Activated CD4-positive, alpha-beta memory T cell treated with anti-CD3 and anti-CD28 coated beads for 36 hours (primary cell): ENCODE data around the gene SWT1. TPM values are rescaled to one million over a fixed set of nuclear protein-coding genes. Genes with fewer than 3 reads are reported as not detected.

Experiments
- CTCF ChIA-PET: fragments of 350-600 bp; sonication (Branson Sonifier 250); formaldehyde crosslinking; loops from one replicate; lab custom pipeline; 2021; ENCODE audit warnings: antibody characterized with exemption, inconsistent platforms; lab: Charles Lee
- POLR2A ChIA-PET: fragments of 350-600 bp; sonication (Branson Sonifier 250); formaldehyde crosslinking; loops from one replicate; lab custom pipeline; 2021; ENCODE audit warnings: antibody characterized with exemption; lab: Charles Lee
- DNase-seq: peaks from one replicate; pipeline ENCODE4 v3.0.0-alpha.2; 2020
- H3K27ac Mint-ChIP-seq: one replicate; pipeline ENCODE4 v1.8.0; 2021; ENCODE audit warnings: mixed read lengths
- H3K27me3 Mint-ChIP-seq: one replicate; pipeline ENCODE4 v1.8.0; 2021; ENCODE audit warnings: mixed read lengths
- H3K36me3 Mint-ChIP-seq: one replicate; pipeline ENCODE4 v1.8.0; 2021; ENCODE audit warnings: mixed read lengths
- H3K4me1 Mint-ChIP-seq: one replicate; pipeline ENCODE4 v1.8.0; 2021; ENCODE audit warnings: low read depth, mixed read lengths
- H3K4me3 Mint-ChIP-seq: one replicate; pipeline ENCODE4 v1.8.0; 2021; ENCODE audit warnings: mild to moderate bottlenecking, mixed read lengths
- H3K9me3 Mint-ChIP-seq: one replicate; pipeline ENCODE4 v1.8.0; 2021; ENCODE audit warnings: mixed read lengths
- intact Hi-C: fragments of 100-400 bp; cut with micrococcal nuclease; formaldehyde crosslinking; loops from one replicate; pipeline ENCODE4 v1.15.1; 2023
- total RNA-seq, 2 experiments: library from RNA; stranded (reverse); gene quantifications; one replicate each; pipeline ENCODE4 v1.2.3, GENCODE V29; 2021

The SWT1 gene
- total RNA-seq, 2 experiments from 2014 or later = 2.3 to 3.0 TPM

DNA sequence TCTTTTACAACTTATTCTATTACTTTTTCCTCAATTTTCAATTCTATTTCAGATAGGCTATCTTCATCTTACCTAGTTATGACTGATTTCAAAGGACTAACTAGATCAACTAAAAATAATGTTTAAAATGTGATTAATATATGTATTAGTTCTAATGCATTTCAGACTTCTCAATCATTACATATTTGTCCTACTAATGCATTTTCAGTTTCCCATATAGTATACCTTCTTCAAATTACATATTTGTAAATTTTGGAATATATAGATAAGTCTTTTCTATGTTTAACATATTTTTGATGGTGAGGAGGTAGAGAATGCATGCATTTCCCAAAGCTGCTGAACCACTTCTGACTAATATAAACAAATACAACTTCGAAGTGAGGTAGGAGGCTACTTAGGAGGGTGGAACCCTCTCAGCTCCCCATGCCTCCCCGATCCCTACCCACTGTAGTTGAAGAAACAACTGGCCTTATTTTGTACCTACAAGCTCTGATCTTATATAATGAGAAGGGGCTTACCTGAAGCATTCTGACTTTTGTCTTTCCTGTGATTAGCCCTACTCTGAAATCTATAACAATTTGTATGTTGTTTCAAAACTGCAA lies 2.0 kb upstream of the SWT1 start:
- CTCF ChIA-PET = interaction anchor here (1.0 kb wide), 1 partner anchor 526 kb away, joined by 4 read pairs; no protein-coding TSS in a partner anchor
- Mint-ChIP-seq H3K27ac (peak overlapping the region; percentile 90), H3K4me3 (peak overlapping the region; percentile 86), H3K36me3 (peaks cover 4% of the 10 kb centered on the region), H3K4me1 (peaks cover 48% of the 10 kb centered on the region), H3K27me3 (no peaks in the 10 kb centered on the region), H3K9me3 (no peaks in the 10 kb centered on the region)
- no peak for DNase-seq
- POLR2A ChIA-PET = interaction anchor here (1.4 kb wide), 1 partner anchor 162 kb away, joined by 4 read pairs; the partner anchor contains the start of gene IVNS1ABP
- intact Hi-C loops = loop anchor here (5.0 to 10.0 kb wide), 4 partner anchors 273 to 1520 kb away; partner anchors contain the start of genes ARPC5 and TSEN15

DNA sequence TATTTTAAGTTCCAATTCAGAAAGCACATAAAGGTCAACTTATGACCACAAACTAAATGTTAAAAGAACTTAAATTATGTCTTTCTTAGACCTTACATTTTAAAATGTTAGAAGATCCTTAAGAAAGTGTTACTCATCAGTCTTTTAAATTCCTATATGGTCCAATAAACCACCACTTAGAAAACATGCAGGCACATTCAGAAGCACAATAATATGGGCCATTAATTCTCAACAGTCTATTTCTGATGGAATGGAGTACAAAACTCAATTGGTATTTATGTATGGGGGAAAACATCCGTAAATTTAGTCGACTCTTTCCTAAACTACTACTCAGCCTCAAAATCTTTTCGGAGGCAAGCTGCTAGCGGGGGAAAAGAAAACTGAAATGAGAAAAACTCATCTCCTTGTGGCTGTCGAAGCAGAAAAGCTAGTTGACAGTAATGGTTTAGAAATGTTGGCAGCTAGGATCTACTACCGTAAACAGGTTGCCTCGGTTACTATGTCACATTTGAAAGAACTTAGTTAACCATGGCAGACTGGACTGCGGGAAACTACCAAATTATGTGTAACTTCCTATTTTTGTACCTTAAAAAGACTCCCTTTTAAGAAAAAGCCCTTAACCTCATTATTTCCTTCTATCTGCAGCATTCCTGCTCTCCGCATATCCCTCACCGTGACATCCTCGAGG lies 1.2 kb upstream of the SWT1 start:
- no peaks in the 10 kb centered on the region for H3K27me3 Mint-ChIP-seq
- peak overlapping the region; percentile 86 for H3K4me3 Mint-ChIP-seq
- intact Hi-C loops = loop anchor here (2.0 to 10.0 kb wide), 6 partner anchors 273 to 1521 kb away; partner anchors contain the start of genes ARPC5 and TSEN15
- DNase-seq = no peak
- H3K9me3 Mint-ChIP-seq = no peaks in the 10 kb centered on the region
- H3K4me1 Mint-ChIP-seq = peaks cover 51% of the 10 kb centered on the region
- peaks cover 4% of the 10 kb centered on the region for H3K36me3 Mint-ChIP-seq
- peak overlapping the region; percentile 90 for H3K27ac Mint-ChIP-seq
- POLR2A ChIA-PET = interaction anchor here (0.6 to 1.5 kb wide), 4 partner anchors 90 to 402 kb away, joined by 3 to 9 read pairs (median 4); partner anchors contain the start of genes IVNS1ABP and RNF2
- CTCF ChIA-PET = interaction anchor here (0.7 to 1.6 kb wide), 4 partner anchors 14 to 525 kb away, joined by 3 to 5 read pairs (median 4); partner anchors contain the start of gene RNF2

DNA sequence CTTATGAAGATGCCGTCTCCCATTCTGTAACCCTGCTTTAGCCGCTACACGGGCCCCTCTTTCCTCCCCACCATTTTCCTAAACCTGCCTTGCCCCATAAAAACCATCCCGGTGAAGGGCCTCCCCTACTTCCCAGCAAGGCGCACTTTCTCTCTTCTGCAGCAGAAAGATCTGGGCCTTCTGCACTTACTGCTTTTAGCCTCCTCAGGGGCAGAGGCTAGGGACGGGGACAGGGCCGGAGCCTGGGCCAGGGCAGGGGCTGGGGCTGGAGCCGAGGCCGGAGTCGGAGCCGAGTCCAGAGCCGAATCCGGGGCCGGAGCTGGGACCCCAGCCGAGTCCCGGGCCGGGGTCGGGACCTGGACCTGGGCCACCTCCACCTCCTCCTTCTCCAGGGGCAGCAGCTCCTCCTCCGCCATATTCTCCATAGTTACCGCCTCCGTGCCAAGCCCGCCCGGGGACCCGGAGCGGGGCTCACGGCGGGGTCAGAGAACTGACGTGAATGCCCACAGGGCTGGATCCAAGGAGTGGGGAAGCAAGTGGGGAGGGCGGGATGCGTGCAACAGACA lies 596 bp upstream of the SWT1 start:
- Mint-ChIP-seq H3K4me1 (peaks cover 53% of the 10 kb centered on the region), H3K9me3 (no peaks in the 10 kb centered on the region), H3K27ac (peak overlapping the region; percentile 90), H3K27me3 (no peaks in the 10 kb centered on the region), H3K36me3 (peaks cover 1% of the 10 kb centered on the region), H3K4me3 (peak overlapping the region; percentile 86)
- intact Hi-C loops = loop anchor here (2.0 to 10.0 kb wide), 6 partner anchors 274 to 1522 kb away; partner anchors contain the start of genes ARPC5 and TSEN15
- CTCF ChIA-PET = interaction anchor here (0.6 to 1.6 kb wide), 4 partner anchors 13 to 524 kb away, joined by 3 to 5 read pairs (median 4); partner anchors contain the start of gene RNF2
- POLR2A ChIA-PET = interaction anchor here (1.0 to 1.5 kb wide), 3 partner anchors 111 to 403 kb away, joined by 3 to 9 read pairs (median 4); partner anchors contain the start of genes IVNS1ABP and RNF2
- DNase-seq = no peak

DNA sequence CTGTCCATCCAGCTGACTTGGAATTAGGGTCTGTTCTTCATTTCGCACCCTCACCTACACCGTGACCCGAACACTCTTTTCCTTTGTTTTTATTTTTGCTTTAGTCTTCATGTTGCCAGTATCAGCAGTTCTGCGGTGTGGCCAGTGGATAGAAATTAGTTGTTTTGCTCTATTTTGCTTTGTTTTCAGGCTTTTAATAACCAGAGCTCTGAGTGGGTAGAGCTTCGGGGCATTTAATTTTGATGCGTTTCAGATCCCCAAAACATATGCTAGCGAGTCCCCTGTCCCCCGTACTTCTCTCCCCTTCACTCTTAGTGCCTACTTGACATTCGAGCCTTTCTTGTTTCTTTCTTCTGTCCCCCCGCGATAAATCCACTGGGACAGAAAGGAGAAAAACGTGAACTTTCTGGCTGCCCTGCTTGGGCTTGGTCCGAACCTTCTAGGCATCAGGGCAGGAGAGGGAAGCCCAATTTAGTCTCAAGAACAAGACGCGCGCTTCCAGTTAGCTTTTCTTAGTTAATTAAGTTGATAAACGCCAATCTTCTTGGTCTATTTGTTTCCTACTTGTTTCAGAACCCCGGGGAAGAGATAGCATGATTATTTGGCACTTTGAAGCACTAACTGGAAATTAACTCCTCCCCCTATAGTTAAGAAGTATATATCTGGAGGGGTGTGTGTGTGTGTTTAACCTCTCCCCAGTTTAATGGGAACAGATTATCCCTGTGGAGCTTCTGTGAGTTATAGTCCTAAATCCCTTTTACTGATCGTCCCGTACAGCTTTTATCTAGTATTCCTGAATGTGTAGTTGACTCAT lies 839 bp downstream of the SWT1 start:
- POLR2A ChIA-PET = interaction anchor here (0.7 to 1.2 kb wide), 3 partner anchors 112 to 402 kb away, joined by 3 to 4 read pairs (median 3); partner anchors contain the start of genes EDEM3, IVNS1ABP and RNF2

DNA sequence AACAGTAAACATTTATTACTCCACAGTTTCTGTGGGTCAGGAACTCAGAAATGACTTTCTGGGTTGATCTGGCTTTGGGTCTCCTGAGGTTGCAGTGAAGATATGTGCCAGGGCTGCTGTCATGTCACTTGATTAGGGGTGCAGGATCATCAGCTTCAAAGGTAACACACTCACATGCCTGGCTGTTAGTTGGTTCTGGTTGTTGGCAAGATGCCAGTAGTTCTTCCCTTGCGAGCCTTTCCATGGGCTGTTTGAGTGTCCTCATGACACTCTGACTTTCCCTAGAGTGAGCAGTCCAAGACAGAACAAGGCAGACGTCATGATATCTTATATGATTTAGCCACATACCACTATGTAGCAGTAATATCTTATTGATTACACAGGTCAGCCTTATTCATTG lies 1.8 kb downstream of the SWT1 start:
- Mint-ChIP-seq H3K4me3 (no peak overlapping the region), H3K4me1 (peaks cover 39% of the 10 kb centered on the region), H3K9me3 (no peaks in the 10 kb centered on the region), H3K27me3 (no peaks in the 10 kb centered on the region), H3K27ac (no peak overlapping the region), H3K36me3 (no peaks in the 10 kb centered on the region)
- ChIA-PET POLR2A (interaction anchor here (1.0 kb wide), 1 partner anchor 403 kb away, joined by 4 read pairs; the partner anchor contains the start of gene EDEM3), CTCF (interaction anchor here (0.7 to 3.8 kb wide), 2 partner anchors 10 to 169 kb away, joined by 3 to 36 read pairs; no protein-coding TSS in a partner anchor)
- intact Hi-C loops = loop anchor here (5.0 to 10.0 kb wide), 4 partner anchors 276 to 1524 kb away; partner anchors contain the start of genes ARPC5 and TSEN15
- no peak for DNase-seq

More for the DNA sequence above, 839 bp downstream of the SWT1 start:
- H3K4me1 Mint-ChIP-seq = peaks cover 46% of the 10 kb centered on the region
- peak overlapping the region; percentile 90 for H3K27ac Mint-ChIP-seq
- H3K27me3 Mint-ChIP-seq = no peaks in the 10 kb centered on the region
- no peak for DNase-seq
- intact Hi-C loops = loop anchor here (1.0 to 10.0 kb wide), 14 partner anchors 12 to 1687 kb away; partner anchors contain the start of genes ARPC5, IVNS1ABP, ODR4 and RNF2
- H3K9me3 Mint-ChIP-seq = no peaks in the 10 kb centered on the region
- peak overlapping the region; percentile 86 for H3K4me3 Mint-ChIP-seq
- H3K36me3 Mint-ChIP-seq = no peaks in the 10 kb centered on the region
- CTCF ChIA-PET = interaction anchor here (0.7 to 3.8 kb wide), 2 partner anchors 11 to 170 kb away, joined by 3 to 36 read pairs; no protein-coding TSS in a partner anchor

DNA sequence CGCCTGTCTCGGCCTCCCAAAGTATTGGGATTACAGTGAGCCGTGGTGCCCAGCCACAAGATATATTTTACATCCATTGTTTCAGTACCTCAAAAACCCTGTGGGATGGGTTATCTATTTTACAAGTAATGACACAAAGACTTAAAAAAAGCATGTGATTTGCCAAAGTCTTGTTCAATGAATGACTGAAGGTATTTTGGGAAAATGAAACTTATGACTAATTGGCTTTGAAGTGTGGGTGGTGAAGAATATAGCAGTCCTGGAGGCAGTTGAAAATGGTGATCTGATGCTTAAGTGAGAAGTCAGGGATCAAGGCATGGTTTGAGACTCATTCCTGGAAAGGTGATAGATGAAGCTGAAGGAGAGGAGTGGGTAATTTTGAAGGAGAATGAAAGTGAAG lies 3.0 kb downstream of the SWT1 start:
- no peak overlapping the region for H3K27ac Mint-ChIP-seq
- intact Hi-C loops = loop anchor here (5.0 to 10.0 kb wide), 4 partner anchors 278 to 1525 kb away; partner anchors contain the start of genes ARPC5 and TSEN15
- H3K36me3 Mint-ChIP-seq = no peaks in the 10 kb centered on the region
- H3K4me1 Mint-ChIP-seq = peaks cover 31% of the 10 kb centered on the region
- no peaks in the 10 kb centered on the region for H3K9me3 Mint-ChIP-seq
- ChIA-PET POLR2A (no interaction called here), CTCF (interaction anchor here (3.8 kb wide), 1 partner anchor 9 kb away, joined by 36 read pairs; no protein-coding TSS in a partner anchor)
- H3K4me3 Mint-ChIP-seq = no peak overlapping the region
- DNase-seq = no peak
- H3K27me3 Mint-ChIP-seq = no peaks in the 10 kb centered on the region

DNA sequence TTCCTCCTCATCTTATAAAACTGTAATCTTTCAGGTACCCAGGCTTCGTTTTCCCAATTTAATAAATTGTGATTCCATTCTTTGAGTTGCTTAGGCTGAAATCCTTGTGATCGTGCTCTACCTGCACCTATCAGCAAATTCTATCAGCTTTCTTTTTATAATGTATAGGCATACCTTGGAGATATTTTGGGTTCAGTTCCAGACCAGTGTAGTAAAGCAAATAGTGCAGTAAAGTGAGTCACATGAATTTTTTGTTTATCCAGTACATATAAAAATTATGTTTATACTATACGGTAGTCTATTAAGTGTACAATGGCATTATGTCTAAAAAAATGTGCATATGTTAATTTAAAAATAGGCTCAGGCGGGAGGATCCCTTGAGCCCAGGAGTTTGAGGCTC lies 5.5 kb downstream of the SWT1 start:
- ChIA-PET POLR2A (no interaction called here), CTCF (interaction anchor here (0.9 kb wide), 1 partner anchor 22 kb away, joined by 3 read pairs; no protein-coding TSS in a partner anchor)
- H3K9me3 Mint-ChIP-seq = no peaks in the 10 kb centered on the region
- peaks cover 2% of the 10 kb centered on the region for H3K36me3 Mint-ChIP-seq
- H3K4me3 Mint-ChIP-seq = no peak overlapping the region
- H3K27ac Mint-ChIP-seq = no peak overlapping the region
- H3K27me3 Mint-ChIP-seq = no peaks in the 10 kb centered on the region
- H3K4me1 Mint-ChIP-seq = peaks cover 23% of the 10 kb centered on the region
- no peak for DNase-seq
- intact Hi-C loops = no loop called here

DNA sequence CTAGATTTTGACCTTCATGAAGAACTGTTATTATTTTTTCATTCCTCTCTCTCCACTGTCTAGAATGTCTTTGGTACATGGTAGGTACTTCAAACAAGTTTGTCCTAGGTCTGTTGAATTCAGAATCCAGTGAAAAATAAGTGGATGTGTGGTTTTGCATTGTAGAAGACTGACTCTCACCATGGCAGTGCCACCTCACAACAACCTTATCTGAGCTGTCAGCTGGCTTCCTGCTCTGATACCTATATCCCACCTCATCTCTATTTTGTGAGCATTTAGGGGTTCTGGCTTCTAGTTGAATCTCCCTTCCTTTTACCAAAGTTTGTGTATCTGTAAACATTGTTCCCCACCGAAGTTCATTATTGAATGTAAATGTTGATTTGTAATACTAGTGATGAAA lies 9.1 kb downstream of the SWT1 start:
- no peaks in the 10 kb centered on the region for H3K27me3 Mint-ChIP-seq
- no peak overlapping the region for H3K4me3 Mint-ChIP-seq
- POLR2A ChIA-PET = no interaction called here
- no peaks in the 10 kb centered on the region for H3K9me3 Mint-ChIP-seq
- CTCF ChIA-PET = no interaction called here
- H3K4me1 Mint-ChIP-seq = peaks cover 4% of the 10 kb centered on the region
- intact Hi-C loops = no loop called here
- H3K27ac Mint-ChIP-seq = no peak overlapping the region
- peaks cover 4% of the 10 kb centered on the region for H3K36me3 Mint-ChIP-seq
- DNase-seq = no peak

DNA sequence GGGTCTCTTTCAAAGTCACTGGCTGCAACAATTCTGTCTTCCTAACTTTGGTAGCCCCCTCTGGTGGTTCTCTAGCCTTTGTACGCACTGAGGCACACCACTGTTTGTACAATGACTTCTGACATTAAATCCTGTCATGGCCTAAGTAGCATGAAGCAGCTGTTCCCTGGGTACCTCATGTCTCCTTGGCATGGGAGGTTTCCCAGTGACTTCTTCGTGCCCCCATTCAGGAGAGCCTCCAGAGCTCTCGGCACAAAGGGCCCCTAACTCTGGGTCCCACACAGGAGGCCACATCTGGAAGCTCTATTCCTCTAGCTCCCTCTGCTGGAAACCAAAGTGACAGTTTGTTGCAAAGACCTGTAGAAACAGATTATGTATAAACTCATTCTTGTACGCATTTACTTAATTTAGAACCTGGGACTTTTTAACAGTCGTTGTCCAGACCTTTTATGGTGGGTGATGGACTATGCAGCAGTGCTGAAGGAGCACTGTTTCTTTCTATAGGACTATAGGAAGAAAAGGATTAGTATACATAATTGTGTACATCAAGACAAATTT lies 13.4 kb downstream of the SWT1 start:
- intact Hi-C loops = loop anchor here (1.0 to 5.0 kb wide), 4 partner anchors 13 to 512 kb away; partner anchors contain the start of gene SWT1
- ChIA-PET POLR2A (no interaction called here), CTCF (interaction anchor here (0.6 to 4.0 kb wide), 32 partner anchors 9 to 783 kb away, joined by 3 to 36 read pairs (median 3); partner anchors contain the start of genes C1orf21, RNF2 and SWT1)
- no peaks in the 10 kb centered on the region for H3K9me3 Mint-ChIP-seq
- H3K36me3 Mint-ChIP-seq = peaks cover 4% of the 10 kb centered on the region
- no peaks in the 10 kb centered on the region for H3K27me3 Mint-ChIP-seq
- H3K4me1 Mint-ChIP-seq = peaks cover 5% of the 10 kb centered on the region
- peak; percentile 33 for DNase-seq
- no peak overlapping the region for H3K27ac Mint-ChIP-seq
- no peak overlapping the region for H3K4me3 Mint-ChIP-seq

DNA sequence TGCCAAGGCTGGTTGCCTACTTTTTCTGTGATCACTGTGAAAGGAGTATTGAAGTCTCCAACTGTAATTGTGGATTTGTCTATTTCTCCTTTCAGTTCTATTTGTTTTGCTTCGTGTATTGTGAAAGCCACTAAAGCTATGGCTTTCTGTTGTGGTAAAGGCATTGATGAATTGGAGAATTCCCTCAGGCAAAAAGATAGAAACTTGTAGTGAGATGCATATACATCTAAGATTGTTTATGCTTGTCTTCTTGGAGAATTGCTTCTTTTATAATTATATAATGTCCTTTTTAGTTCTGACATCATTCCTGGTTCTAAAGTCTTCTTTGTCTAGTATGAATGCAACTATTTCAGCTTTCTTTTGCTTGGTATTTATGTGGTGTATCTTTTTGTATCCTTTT lies 36.8 kb downstream of the SWT1 start:
- H3K4me1 Mint-ChIP-seq = no peaks in the 10 kb centered on the region
- no peak overlapping the region for H3K4me3 Mint-ChIP-seq
- no peak overlapping the region for H3K27ac Mint-ChIP-seq
- H3K9me3 Mint-ChIP-seq = peaks cover 16% of the 10 kb centered on the region
- intact Hi-C loops = no loop called here
- POLR2A ChIA-PET = no interaction called here
- DNase-seq = no peak
- peaks cover 37% of the 10 kb centered on the region for H3K36me3 Mint-ChIP-seq
- no peaks in the 10 kb centered on the region for H3K27me3 Mint-ChIP-seq
- CTCF ChIA-PET = no interaction called here
